8988T (cell line): Measurements from ENCODE around the gene AIPL1.
A peak's percentile ranks its signal among the peaks of the same experiment; 100 is the strongest.

Experiments used
- DNase-seq: peaks from one replicate; pipeline ENCODE4 v3.0.0; 2011

AIPL1 gene

DNA sequence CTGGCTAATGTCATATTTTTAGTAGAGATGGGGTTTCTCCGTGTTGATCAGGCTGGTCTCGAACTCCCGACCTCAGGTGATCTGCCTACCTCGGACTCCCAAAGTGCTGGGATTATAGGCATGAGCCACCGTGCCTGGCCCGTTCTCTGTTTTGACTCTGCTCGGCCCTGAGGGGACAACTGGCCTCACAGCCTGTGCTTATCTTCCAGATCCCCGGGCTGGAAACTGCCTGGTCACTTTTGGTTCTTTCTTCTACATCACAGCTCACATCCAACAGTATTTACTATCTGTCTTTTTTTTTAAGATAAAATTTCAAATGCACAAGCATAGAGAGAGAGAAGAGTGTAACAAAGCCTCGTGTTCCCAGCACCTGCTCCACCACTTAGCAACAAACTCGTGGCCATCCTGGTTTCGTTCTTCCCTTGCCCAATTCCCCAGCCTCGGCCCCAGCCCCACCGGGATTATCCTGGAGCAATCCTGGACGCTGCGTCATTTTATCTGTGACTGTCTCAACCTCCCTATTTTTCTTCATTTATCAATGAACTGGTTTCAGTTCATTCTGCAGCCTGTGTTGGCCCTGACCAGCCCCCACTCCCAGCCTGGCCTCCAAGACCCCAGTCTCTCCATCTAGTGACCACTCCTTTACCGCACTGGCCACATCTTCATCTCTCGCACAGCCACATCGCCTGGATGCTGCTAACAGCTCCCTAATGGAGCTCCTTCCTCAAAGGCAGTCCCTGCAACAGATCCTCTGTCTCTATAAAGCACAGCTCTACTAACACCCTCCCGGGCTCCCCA is 30.5 kb upstream of the AIPL1 start:
- no peak for DNase-seq

- DNase-seq, result no peak
Observed at GRCh38 chr17:6464446-6465041, 29.6 kb upstream of the AIPL1 start.

DNA sequence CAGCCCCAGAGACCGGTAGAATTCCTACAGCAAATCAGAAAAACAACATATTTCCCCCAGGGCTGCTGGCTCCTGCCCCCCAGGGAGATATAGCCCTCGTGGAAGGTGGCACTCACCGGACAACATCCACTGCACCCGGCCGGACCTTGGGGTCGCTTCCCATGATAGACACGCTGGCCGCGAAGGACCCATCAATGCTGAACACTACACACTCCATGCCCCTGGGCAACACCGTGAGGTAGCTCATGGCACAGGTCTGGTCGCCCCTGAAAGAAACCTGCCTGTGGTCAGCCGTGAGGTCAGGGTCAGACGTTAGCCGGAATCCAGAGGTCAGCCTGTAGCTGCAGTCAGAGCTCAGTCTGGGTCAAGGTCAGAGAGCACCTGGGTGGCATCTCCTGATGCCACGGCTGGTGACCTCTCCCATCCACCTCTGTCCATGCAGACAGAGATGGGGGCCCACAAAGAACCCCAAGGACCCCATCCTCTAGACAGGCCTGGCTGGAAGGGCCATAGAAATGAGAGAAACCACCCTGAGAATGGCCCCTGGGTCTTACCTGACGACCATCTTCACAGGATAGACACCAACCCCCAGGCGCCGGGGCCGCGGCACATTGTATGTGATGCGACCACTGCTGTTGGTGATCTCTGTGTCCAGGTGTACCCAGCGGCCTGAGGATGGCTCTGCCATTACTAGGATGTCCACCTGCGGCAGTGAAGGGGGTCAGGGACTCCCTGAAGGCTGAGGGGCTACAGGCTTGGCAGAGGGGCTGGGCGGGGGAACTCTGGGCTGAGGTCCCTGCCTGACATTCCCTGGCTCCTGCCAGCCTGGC is 28.9 kb upstream of the AIPL1 start:
- no peak for DNase-seq

- DNase-seq, result no peak
Observed at GRCh38 chr17:6462692-6463091, 27.8 kb upstream of the AIPL1 start.

- no peak for DNase-seq
Observed at GRCh38 chr17:6461792-6462524, 27.0 kb upstream of the AIPL1 start.

GRCh38 chr17:6461246-6461645 is 26.3 kb upstream of the AIPL1 start:
- no peak for DNase-seq

DNA sequence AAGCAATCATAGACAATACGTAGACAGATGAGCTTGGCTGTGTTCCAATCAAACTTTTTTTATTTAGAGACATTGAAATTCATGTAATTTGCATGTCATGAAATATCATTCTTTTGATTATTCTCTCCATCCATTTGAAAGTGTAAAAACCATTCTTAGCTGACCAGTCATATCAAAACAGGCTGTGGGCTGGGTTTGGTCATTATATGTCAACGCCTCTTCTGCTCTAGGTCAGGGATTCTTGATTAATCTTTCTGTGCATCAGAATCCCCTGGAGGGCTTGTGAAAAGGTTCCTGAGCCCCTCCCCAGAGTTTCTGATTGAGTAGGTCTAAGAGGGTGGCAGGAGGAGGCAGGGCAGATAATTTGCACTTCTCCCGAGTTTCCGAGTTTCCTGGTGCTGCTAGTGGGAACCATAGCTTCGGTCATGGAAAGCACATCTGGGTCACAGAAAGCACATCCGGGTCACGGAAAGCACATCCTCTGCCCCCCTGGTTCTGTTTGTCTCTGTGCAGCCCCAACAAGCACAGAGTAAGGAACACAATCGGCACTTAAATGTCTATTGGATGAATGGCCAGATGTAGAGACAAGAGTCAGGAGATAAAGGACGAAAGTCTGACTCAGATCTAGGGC is 25.7 kb upstream of the AIPL1 start:
- no peak for DNase-seq

DNA sequence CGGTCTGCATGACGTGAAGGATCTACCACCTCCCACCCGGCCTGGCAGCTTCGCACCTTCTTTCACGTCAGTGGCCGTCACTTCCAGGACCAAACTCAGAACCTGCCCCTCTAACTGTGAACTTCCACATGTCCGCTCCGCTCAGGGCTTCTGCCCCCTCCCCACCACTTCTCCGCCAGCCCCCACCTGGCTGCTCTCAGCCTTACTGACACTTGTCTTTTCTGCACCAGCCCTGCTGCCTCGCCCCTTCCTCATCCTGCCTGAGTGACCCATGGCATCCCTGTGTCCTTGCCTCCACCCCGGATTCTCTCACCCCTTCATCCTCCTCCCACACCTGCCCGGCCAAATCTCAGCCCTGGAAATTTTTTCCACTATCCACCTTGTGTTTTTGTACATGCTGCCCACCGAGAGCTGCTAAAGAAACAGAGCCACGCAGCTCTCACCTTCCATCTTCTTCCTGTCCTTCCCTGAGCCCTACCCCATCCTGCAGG is 23.6 kb upstream of the AIPL1 start:
- DNase-seq, result no peak

DNA sequence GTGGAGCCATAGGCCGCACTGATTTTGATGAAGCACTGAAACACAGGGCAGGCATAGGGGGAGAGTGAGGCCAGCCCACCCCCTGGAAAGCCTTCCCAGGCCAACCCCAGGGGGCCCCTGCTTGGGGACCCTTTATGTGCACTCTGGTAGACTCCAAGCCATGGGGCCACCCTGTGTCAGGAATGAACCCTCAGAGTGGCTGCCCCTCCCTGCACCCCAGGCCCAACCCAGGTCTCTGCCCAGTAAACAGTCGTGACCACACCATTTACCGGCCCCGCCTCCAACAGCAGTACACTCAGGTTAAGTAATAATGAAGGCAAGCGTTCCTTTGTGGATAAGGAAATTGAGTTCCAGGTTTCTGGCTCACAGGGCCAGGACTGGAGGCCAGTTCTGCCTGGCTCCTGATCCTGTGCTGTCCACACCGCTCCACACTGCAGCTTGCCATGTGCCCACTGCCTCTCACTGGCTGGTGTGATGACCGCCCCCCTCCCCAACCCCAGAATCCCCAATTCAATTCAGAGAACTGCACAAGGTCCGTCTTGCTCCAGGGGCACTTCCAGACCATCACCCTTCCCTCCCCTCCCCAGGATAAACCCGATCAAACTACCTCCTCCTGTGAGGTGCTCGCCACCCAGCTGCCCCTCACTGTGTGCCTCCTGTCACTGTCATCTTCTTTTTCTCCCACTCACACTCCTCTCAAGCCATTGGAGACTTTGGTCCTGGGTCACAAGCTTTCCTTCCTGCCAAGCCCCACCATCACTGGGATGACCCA is 23.0 kb upstream of the AIPL1 start:
- DNase-seq, result no peak

DNA sequence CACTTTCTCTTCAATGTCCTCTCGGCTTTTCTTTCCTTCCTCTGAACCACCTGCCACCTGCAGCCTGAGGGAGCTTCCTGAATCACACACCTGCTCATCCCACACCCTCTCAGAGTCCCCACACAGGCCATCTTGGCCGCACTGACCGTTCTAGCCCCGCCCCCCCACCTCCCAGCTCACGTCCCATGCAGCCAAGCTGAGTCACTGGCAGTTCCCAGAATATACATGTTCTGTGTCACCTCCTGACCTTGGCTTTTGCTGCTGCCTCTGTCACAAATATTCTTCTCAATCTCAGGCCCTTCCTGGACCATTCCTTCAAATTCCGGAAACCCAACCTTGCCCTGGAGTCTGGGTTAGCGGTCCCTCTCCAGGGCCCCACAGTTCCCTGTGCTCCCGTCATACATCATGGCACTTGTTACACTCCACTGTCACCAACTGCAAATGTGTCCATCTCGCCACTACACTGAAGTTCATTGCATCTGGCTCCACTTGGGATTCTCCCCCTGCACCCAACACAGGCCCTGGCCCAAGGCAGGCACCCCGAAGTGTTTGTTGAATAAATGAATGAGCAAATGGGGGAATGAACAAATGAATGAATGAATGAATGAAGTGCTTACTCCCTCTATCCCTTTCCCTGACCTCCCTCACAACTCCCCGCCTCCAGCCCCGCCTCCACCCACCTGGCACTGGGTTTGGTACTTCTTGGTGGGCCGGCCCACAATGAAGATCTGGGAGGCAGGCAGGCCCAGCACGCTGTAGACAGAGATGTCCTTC is 22.2 kb upstream of the AIPL1 start:
- DNase-seq, result peak; percentile 70

DNA sequence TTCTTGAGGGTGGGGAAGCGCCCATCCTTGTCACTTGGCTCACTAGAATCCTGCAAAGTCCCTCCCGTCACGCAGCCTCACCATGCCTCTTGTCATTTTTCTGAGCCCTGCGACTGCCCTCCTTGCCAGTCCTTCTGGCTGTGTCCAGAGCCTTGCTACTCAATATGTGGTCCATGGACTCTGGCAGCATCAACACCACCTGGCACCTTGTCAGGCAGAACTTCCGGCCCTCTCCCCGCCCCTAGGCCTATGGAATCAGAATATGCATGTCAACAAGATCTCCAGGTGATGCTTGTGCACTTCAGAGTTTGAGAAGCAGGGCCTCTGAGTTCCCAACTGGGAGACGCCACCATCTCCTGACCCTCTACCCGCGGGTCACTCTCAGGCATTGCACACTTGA is 21.4 kb upstream of the AIPL1 start:
- no peak for DNase-seq

- no peak for DNase-seq
Observed at GRCh38 chr17:6455321-6455705, 20.4 kb upstream of the AIPL1 start.

GRCh38 chr17:6454495-6455320 is 19.8 kb upstream of the AIPL1 start:
- DNase-seq, result no peak

GRCh38 chr17:6453279-6454024 is 18.5 kb upstream of the AIPL1 start:
- no peak for DNase-seq

DNA sequence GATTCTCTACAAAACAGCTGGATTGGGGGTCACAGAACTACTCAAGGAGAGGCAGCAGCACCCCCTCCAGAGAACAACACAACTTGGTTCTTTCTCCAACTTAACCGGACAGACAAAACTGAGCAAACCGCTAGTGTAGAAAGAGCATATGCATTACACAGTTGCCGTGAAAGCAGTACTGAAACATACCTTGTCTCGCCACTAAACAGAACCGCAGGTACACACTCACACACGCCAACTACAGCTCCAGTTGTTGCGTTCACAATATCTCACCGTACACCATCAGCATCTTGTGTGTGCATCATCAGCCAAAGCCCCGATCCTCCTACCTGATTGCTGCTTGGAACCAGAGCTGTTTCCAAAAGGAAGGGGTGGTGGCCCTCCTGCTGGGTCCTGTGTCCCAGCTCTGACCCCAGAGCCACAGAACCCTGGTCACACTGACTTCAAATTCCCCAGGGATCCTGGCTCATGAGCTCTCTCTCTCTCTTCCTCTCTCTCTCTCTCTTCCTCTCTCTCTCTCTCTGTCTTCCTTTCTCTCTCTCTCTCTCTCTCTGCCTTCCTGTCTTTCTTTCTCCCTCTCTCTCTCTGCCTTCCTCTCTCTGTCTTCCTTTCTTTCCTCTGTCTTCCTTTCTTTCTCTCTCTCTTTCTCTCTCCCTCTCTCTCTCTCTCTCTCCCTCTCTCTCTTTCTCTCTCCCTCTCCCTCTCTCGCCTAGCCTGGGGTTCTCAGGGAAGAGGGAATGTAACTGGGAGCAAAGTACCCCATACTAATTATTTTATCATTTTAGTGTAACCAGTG is 17.7 kb upstream of the AIPL1 start:
- DNase-seq, result no peak

DNA sequence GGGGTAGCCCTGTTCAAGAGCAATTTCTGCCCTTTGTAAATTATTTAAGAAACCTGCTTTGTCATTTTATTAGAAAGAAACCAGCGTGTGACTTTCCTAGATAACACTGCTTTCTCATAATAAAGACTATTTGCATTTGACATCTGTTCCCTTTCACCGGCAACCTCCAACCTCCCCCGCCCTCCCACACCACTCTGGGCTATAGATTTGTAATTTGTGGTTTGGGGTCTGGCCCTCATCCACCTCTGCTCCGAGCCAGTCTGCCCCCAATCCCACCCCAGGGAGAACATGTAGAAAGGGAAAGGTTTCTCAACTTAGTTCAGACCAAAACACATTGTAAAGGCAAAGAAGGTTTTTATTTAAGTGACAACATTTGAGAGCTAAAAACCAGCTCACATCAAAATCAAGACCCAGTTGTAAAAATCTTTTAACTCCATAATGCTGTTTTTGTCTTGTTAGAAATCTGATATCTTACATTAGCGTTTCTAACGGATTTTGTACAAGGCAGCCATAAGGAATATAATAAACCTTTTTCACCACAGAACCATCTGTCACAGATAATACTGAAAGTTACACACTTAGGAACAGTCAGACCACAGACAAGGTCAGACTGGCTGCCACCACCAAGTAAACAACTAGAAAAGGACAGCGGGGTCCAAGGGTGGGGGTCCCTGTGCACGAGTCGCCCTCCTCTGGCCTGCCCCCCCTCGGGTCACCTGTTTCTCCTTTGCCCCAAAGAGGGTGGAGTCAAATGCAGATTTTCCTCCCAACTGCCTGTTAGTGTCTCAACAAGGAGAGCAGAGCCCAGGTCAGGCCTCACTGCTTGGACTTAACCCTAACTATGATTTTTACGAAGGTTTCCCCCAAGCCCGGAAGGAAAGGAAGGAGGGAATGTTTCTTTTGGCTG is 16.3 kb upstream of the AIPL1 start:
- no peak for DNase-seq

GRCh38 chr17:6449307-6449706 is 14.4 kb upstream of the AIPL1 start:
- DNase-seq, result no peak
